Measurements from ENCODE around the gene SYNPR.

DNA sequence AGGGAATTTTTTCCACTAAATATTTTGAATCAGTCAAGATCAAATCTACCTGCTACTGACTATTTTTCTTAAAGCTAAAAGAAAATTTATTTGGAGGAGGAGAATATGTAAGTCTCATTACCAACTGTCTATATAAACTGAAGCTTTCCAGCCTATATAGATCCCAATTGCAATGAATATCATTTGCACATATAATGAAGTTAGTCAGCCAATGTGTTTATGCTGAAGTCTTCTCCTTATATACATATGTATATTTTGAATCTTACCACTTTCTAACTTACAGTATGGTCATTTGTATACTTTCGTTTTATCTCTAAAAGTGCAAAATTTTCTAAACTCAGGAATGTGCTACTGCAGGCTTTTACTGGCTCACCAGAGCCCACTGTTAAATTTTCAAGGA is 136.5 kb downstream of the SYNPR start:
- TF ChIP-seq, protein P1, sequence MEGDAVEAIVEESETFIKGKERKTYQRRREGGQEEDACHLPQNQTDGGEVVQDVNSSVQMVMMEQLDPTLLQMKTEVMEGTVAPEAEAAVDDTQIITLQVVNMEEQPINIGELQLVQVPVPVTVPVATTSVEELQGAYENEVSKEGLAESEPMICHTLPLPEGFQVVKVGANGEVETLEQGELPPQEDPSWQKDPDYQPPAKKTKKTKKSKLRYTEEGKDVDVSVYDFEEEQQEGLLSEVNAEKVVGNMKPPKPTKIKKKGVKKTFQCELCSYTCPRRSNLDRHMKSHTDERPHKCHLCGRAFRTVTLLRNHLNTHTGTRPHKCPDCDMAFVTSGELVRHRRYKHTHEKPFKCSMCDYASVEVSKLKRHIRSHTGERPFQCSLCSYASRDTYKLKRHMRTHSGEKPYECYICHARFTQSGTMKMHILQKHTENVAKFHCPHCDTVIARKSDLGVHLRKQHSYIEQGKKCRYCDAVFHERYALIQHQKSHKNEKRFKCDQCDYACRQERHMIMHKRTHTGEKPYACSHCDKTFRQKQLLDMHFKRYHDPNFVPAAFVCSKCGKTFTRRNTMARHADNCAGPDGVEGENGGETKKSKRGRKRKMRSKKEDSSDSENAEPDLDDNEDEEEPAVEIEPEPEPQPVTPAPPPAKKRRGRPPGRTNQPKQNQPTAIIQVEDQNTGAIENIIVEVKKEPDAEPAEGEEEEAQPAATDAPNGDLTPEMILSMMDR (IDR thresholded peaks at IDR 0.05; ENCODE audit: insufficient read depth, low read depth, low read length): no peak
- no peak for TF ChIP-seq EZH2 (IDR thresholded peaks at IDR 0.05; ENCODE audit: insufficient read depth, low read length)
